HepG2 (cell line): ENCODE results near the gene POU4F3. TPM values are rescaled to one million over a fixed set of nuclear protein-coding genes. Genes with fewer than 3 reads are reported as not detected.

Experiments
- ATAC-seq: fragments of 200-7000 bp; cut with Tn5 transposase; 3 replicates; pipeline ENCODE4 v1.9.1; 2020; ENCODE audit warnings: mild to moderate bottlenecking, moderate library complexity
- BruUV-seq: library from RNA; stranded (reverse); fragments of 400-500 nt; replicated peaks from 2 replicates; lab custom pipeline; 2021; lab: Mats Ljungman, UMichigan
- CTCF ChIA-PET: fragments of 300-600 bp; formaldehyde crosslinking; extraction: SDS; loops from one replicate; lab custom pipeline; 2021; ENCODE audit warnings: low total read pairs, inconsistent platforms, low intra/inter-chr PET ratio; lab: Yijun Ruan, JAX
- POLR2A ChIA-PET: fragments of 350-600 bp; sonication (Branson Sonifier 250); formaldehyde crosslinking; loops from one replicate; lab custom pipeline; 2020; ENCODE audit warnings: antibody characterized with exemption, inconsistent platforms; lab: Yijun Ruan, JAX
- DNase-seq: peaks from one replicate; pipeline ENCODE4 v3.0.0-alpha.2; 2015; ENCODE audit warnings: low spot score
- FAIRE-seq: peaks from 3 replicates; lab custom pipeline; 2011; peaks lifted over from hg19 to GRCh38; lab: Jason Lieb, UNC
- H2AFZ ChIP-seq: one replicate; pipeline ENCODE4 v1.6.1; 2011; ENCODE audit warnings: low read length, inconsistent platforms
- H3K27ac ChIP-seq: fragments of 300-600 bp; 3 replicates; pipeline ENCODE4 v1.8.0; 2011; ENCODE audit warnings: mixed run types, mild to moderate bottlenecking, mixed read lengths, low read length, inconsistent platforms; ENCODE audit not compliant: insufficient read depth; ENCODE audit errors: extremely low read length
- H3K27me3 ChIP-seq, 2 experiments: fragments of 200-600 bp in 1 of 2; 2 replicates in 1 of 2; 3 replicates in 1 of 2; pipeline versions ENCODE4 v1.6.0 to v1.8.0; 2011; ENCODE audit warnings: low read length in 2 of 2, mild to moderate bottlenecking in 2 of 2, moderate library complexity in 2 of 2, inconsistent platforms in 1 of 2; ENCODE audit not compliant: insufficient read depth in 2 of 2, control insufficient read depth in 1 of 2
- H3K36me3 ChIP-seq, 2 experiments: fragments of 200-600 bp in 1 of 2; replicated peaks in 1 of 2; 2 replicates in 1 of 2; 3 replicates in 1 of 2; pipeline versions ENCODE4 v1.5.1 to v1.8.0; 2011; ENCODE audit warnings: low read length in 2 of 2, inconsistent platforms in 1 of 2; ENCODE audit not compliant: insufficient read depth in 2 of 2, control insufficient read depth in 1 of 2
- H3K4me1 ChIP-seq: 2 replicates; pipeline ENCODE4 v1.5.1; 2012; ENCODE audit warnings: low read length, inconsistent platforms; ENCODE audit not compliant: insufficient read depth
- H3K4me2 ChIP-seq: 2 replicates; pipeline ENCODE4 v1.6.0; 2011; ENCODE audit warnings: low read depth, low read length, inconsistent platforms
- H3K4me3 ChIP-seq, 3 experiments: fragments of 200-600 bp in 1 of 3; sonication (generic), shearing (Covaris generic) in 1 of 3; replicated peaks in 1 of 3; 2 replicates each; pipeline ENCODE4 v1.5.1; 2011 to 2016; ENCODE audit warnings: low read length in 3 of 3, inconsistent platforms in 2 of 3, low read depth in 2 of 3, mild to moderate bottlenecking in 2 of 3, control low read depth in 1 of 3, mixed read lengths in 1 of 3; ENCODE audit not compliant: insufficient read depth in 1 of 3
- H3K79me2 ChIP-seq: one replicate; pipeline ENCODE4 v1.6.1; 2011; ENCODE audit warnings: low read length, inconsistent platforms; ENCODE audit not compliant: insufficient read depth
- H3K9ac ChIP-seq: 2 replicates; pipeline ENCODE4 v1.6.0; 2011; ENCODE audit warnings: mild to moderate bottlenecking, low read depth, low read length, inconsistent platforms; ENCODE audit not compliant: insufficient read depth
- H3K9me3 ChIP-seq: 2 replicates; pipeline ENCODE4 v1.5.1; 2012; ENCODE audit warnings: mild to moderate bottlenecking, low read length
- H4K20me1 ChIP-seq: 2 replicates; pipeline ENCODE4 v1.6.0; 2011; ENCODE audit warnings: inconsistent platforms, mild to moderate bottlenecking, low read length, moderate library complexity; ENCODE audit not compliant: insufficient read depth
- CCAR2 ChIP-seq: fragments of 200-400 bp; formaldehyde crosslinking; optimal IDR thresholded peaks from 2 replicates; pipeline ENCODE3; 2018; ENCODE audit warnings: low read depth, mild to moderate bottlenecking, low read length, moderate library complexity
- FOXP1 ChIP-seq, 2 experiments: fragments of 450-650 bp in 1 of 2; IDR thresholded peaks; 2 replicates each; pipeline ENCODE4 v1.6.1; 2017 to 2018; ENCODE audit warnings: antibody characterized with exemption in 1 of 2
- KLF9 ChIP-seq: IDR thresholded peaks from 2 replicates; pipeline ENCODE4 v1.6.1; 2016; ENCODE audit warnings: low read depth
- ZNF615 ChIP-seq: sonication (generic); formaldehyde crosslinking; IDR thresholded peaks from 2 replicates; pipeline ENCODE4 v1.5.0; 2020; ENCODE audit warnings: mild to moderate bottlenecking, missing genetic modification reagents, borderline replicate concordance
- ZNF672 ChIP-seq: sonication (generic); formaldehyde crosslinking; IDR thresholded peaks from 2 replicates; pipeline ENCODE4 v1.8.1; 2022; ENCODE audit warnings: missing genetic modification reagents
- ZNF770 ChIP-seq: sonication (generic); formaldehyde crosslinking; IDR thresholded peaks from 2 replicates; pipeline ENCODE4 v1.5.0; 2020; ENCODE audit warnings: mild to moderate bottlenecking, missing genetic modification reagents
- ZNF816 ChIP-seq: sonication (generic); formaldehyde crosslinking; IDR thresholded peaks from 2 replicates; pipeline ENCODE4 v1.8.0; 2022; ENCODE audit warnings: missing genetic modification reagents, mild to moderate bottlenecking, borderline replicate concordance
- ZSCAN22 ChIP-seq: sonication (generic); formaldehyde crosslinking; IDR thresholded peaks from 2 replicates; pipeline ENCODE4 v1.4.0; 2020; ENCODE audit warnings: mild to moderate bottlenecking, missing genetic modification reagents
- WGBS: methylation state at CpG from one replicate; pipeline ENCODE4 v1.1.6; 2017; ENCODE audit warnings: low lambda C conversion rate; 5-methylcytosine and 5-hydroxymethylcytosine counted together
- in situ Hi-C: cut with HindIII; loops from 2 replicates; pipeline ENCODE4 v1.10.0; 2017; ENCODE audit warnings: low pct_unique_long_range_greater_than_20kb; ENCODE audit not compliant: extremely low pct_ligation_motif_present
- intact Hi-C: fragments of 100-400 bp; cut with micrococcal nuclease; formaldehyde crosslinking; loops from one replicate; pipeline ENCODE4 v1.10.0; 2022; ENCODE audit not compliant: unreplicated experiment
- polyA plus RNA-seq, 8 experiments: library from polyadenylated mRNA; depleted of rRNA in 3 of 8; stranded (reverse) in 7 of 8; unstranded in 1 of 8; fragments of >200 nt; fragmentation: Illumina TruSeq in 4 of 8; extraction: Trizol in 4 of 8; gene quantifications; 2 replicates each; pipeline versions ENCODE4 v1.2.1 to v1.2.3, GENCODE V29; 2011 to 2016; ENCODE audit warnings: low read depth in 4 of 8, missing spikeins in 1 of 8, mixed read lengths in 1 of 8; ENCODE audit not compliant: insufficient read depth in 1 of 8
- total RNA-seq, 5 experiments: library from RNA; depleted of rRNA; stranded (reverse); fragments of >200 nt; fragmentation: Illumina TruSeq; extraction: Trizol; gene quantifications; 2 replicates each; pipeline ENCODE4 v1.2.3, GENCODE V29; 2016; ENCODE audit warnings: low read depth in 1 of 5
- TF ChIP-seq, protein P1 (sequence below): IDR thresholded peaks from 2 replicates; pipeline ENCODE4 v1.6.1; 2016; ENCODE audit warnings: control low read depth

POU4F3 gene
- total and polyA plus RNA-seq, 2 of the 13 experiments (the other 11 are each of a cell fraction or from before 2014, with no cell fraction given): not detected

DNA sequence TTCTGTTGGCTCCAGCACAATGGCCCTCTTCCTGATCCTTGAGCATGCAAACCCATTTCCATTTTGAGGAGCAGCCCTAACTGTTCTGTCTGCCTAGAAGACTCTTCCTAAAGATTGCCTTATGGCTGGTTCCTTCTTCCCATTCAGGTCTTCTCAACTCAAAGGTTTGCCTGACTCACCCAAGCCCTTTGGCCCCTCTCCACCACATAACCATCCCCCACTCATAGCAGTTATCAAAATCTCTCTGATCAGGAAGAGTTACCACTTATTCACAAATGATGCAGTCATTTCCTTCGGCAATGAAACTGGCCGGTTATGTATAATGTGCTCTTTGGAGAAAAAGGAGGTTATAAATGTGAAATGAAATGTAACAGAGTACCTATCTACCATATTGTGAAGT, 8.9 kb upstream of the POU4F3 start:
- FAIRE-seq: no peak
- H3K9me3 ChIP-seq: no peaks in the 10 kb centered on the region
- H3K27ac ChIP-seq: no peak overlapping the region
- H3K27me3 ChIP-seq: no peaks in the 10 kb centered on the region
- TF ChIP-seq ZNF770 (CRISPR knock-in tag): no peak
- TF ChIP-seq, protein P1, sequence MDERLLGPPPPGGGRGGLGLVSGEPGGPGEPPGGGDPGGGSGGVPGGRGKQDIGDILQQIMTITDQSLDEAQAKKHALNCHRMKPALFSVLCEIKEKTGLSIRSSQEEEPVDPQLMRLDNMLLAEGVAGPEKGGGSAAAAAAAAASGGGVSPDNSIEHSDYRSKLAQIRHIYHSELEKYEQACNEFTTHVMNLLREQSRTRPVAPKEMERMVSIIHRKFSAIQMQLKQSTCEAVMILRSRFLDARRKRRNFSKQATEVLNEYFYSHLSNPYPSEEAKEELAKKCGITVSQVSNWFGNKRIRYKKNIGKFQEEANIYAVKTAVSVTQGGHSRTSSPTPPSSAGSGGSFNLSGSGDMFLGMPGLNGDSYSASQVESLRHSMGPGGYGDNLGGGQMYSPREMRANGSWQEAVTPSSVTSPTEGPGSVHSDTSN (CRISPR knock-in tag): no peak
- no peak for TF ChIP-seq FOXP1 (IDR thresholded peaks at IDR 0.05)
- TF ChIP-seq FOXP1 (CRISPR knock-in tag; IDR thresholded peaks at IDR 0.05): no peak
- TF ChIP-seq ZSCAN22 (CRISPR knock-in tag): no peak
- no peak for TF ChIP-seq ZNF816 (CRISPR knock-in tag)
- TF ChIP-seq ZNF615 (CRISPR knock-in tag): no peak
- TF ChIP-seq KLF9 (CRISPR knock-in tag): no peak
- TF ChIP-seq ZNF672 (CRISPR knock-in tag): no peak
- TF ChIP-seq CCAR2: no peak
- intact Hi-C loops (no loop called here), in situ Hi-C loops (no loop called here)
- no peaks in the 10 kb centered on the region for H3K36me3 ChIP-seq
- no peak for DNase-seq
- H3K4me2 ChIP-seq: no peak overlapping the region
- POLR2A ChIA-PET: no interaction called here
- 51% methylated on average over 2 of the region's 2 CpGs for WGBS
- no peaks in the 10 kb centered on the region for H3K4me1 ChIP-seq
- ATAC-seq: no peak
- H4K20me1 ChIP-seq: no peaks in the 10 kb centered on the region
- H3K4me3 ChIP-seq: no peak overlapping the region
- no peaks in the 10 kb centered on the region for H3K79me2 ChIP-seq
- CTCF ChIA-PET: no interaction called here
- no peak overlapping the region for H2AFZ ChIP-seq
- H3K9ac ChIP-seq: no peak overlapping the region
- BruUV-seq: no TSS peak
